Measurements from ENCODE around the gene TRAPPC12. TPM values are rescaled to one million over a fixed set of nuclear protein-coding genes. Genes with fewer than 3 reads are reported as not detected.
"Not testable (repeated sequence)": the region's sequence is repeated elsewhere in the genome, so short reads cannot be mapped to it uniquely, and the experiment has no call there.

Gene TRAPPC12
- total RNA-seq, 1 donor from 2014 or later = 104 TPM

- intact Hi-C loops (cut with DNase I) = no loop called here
- ATAC-seq (ENCODE audit: poor library complexity) = peak; percentile 66
- DNase-seq = no peak
Measured at GRCh38 chr2:3505771-3506170, 126.3 kb downstream of the TRAPPC12 start.

- no peak for ATAC-seq (ENCODE audit: poor library complexity)
- no peak for DNase-seq
- intact Hi-C loops (cut with DNase I) = no loop called here
Measured at GRCh38 chr2:3512086-3512485, 132.6 kb downstream of the TRAPPC12 start.

GRCh38 chr2:3513026-3513810 is 133.7 kb downstream of the TRAPPC12 start:
- no peak for ATAC-seq (ENCODE audit: poor library complexity)

GRCh38 chr2:3515438-3515837 is 135.9 kb downstream of the TRAPPC12 start:
- ATAC-seq (ENCODE audit: poor library complexity); intact Hi-C loops (cut with DNase I); DNase-seq: not testable (repeated sequence)

More at GRCh38 chr2:3513026-3513810, 133.7 kb downstream of the TRAPPC12 start:
- intact Hi-C loops (cut with DNase I) = no loop called here
- no peak for DNase-seq

- intact Hi-C loops (cut with DNase I) = no loop called here
- no peak for DNase-seq
- no peak for ATAC-seq (ENCODE audit: poor library complexity)
Measured at GRCh38 chr2:3516831-3517230, 137.3 kb downstream of the TRAPPC12 start.

- DNase-seq = no peak
- intact Hi-C loops (cut with DNase I) = no loop called here
- ATAC-seq (ENCODE audit: poor library complexity) = no peak
Measured at GRCh38 chr2:3517948-3518495, 138.5 kb downstream of the TRAPPC12 start.

GRCh38 chr2:3518496-3519254 is 139.2 kb downstream of the TRAPPC12 start:
- ATAC-seq (ENCODE audit: poor library complexity) (peak; percentile 96), DNase-seq (peak; percentile 99)
- intact Hi-C loops (cut with DNase I) = no loop called here

- peak; percentile 93 for DNase-seq
- ATAC-seq (ENCODE audit: poor library complexity) = peak; percentile 83
- intact Hi-C loops (cut with DNase I) = no loop called here
Measured at GRCh38 chr2:3519255-3520205, 140.0 kb downstream of the TRAPPC12 start, which contains the start of gene ADI1. Gene ADI1, minus strand, starts transcription at chr2:3519531. Its CDS starts 44 bp downstream, at chr2:3519487.

- intact Hi-C loops (cut with DNase I) = no loop called here
- DNase-seq (no peak), ATAC-seq (ENCODE audit: poor library complexity) (no peak)
Measured at GRCh38 chr2:3520591-3520990, 141.1 kb downstream of the TRAPPC12 start.

- intact Hi-C loops (cut with DNase I) = no loop called here
- no peak for ATAC-seq (ENCODE audit: poor library complexity)
- DNase-seq = no peak
Measured at GRCh38 chr2:3522961-3523421, 143.5 kb downstream of the TRAPPC12 start.

- ATAC-seq (ENCODE audit: poor library complexity) = no peak
- intact Hi-C loops (cut with DNase I) = no loop called here
- DNase-seq = no peak
Measured at GRCh38 chr2:3523551-3524041, 144.1 kb downstream of the TRAPPC12 start.

GRCh38 chr2:3526871-3527270 is 147.4 kb downstream of the TRAPPC12 start:
- intact Hi-C loops (cut with DNase I) = no loop called here
- no peak for ATAC-seq (ENCODE audit: poor library complexity)

GRCh38 chr2:3527886-3528785 is 148.6 kb downstream of the TRAPPC12 start:
- intact Hi-C loops (cut with DNase I) = no loop called here
- no peak for ATAC-seq (ENCODE audit: poor library complexity)

More at GRCh38 chr2:3526871-3527270, 147.4 kb downstream of the TRAPPC12 start:
- DNase-seq = no peak

More at GRCh38 chr2:3527886-3528785, 148.6 kb downstream of the TRAPPC12 start:
- DNase-seq = no peak
